ENCODE data around the gene SGCD. TPM values are rescaled to one million over a fixed set of nuclear protein-coding genes. Genes with fewer than 3 reads are reported as not detected.

SGCD gene
- total RNA-seq, 1 experiment from 2014 or later = not detected

DNA sequence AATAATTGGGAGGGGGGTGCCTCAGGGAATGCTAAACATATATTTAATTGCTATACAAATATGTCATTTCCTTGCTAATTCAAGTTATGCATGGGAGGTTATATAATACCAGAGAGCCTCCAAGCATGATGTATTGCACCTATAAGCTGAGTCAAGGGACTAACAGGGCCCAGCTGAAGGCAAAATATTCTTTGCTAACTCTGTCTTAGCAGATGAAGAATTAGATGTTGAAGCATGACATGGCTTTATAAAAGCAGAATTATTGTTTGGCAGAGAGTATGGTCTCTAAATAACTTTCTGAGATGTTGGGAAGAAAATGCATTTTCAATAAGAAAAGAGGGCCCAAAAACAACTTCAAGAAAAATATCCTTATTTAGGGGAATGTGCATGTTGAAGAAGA is 60.4 kb downstream of the SGCD start:
- POLR2A ChIA-PET = no interaction called here
- ATAC-seq = no peak
- H3K9me3 ChIP-seq (ENCODE audit: control insufficient read depth, insufficient read depth, low read depth, low read length) = no peaks in the 10 kb centered on the region
- H3K27ac ChIP-seq (ENCODE audit: low read length) = no peak overlapping the region
- TF ChIP-seq TCF7L2 (IDR thresholded peaks at IDR 0.05; ENCODE audit: low read depth, low read length) (no peak), SIN3A (IDR thresholded peaks at IDR 0.05; ENCODE audit: borderline replicate concordance, insufficient read depth, low read depth, low read length) (no peak), POLR2AphosphoS5 (IDR thresholded peaks at IDR 0.05; ENCODE audit: low read depth, low read length) (no peak)
- TF ChIP-seq, protein P1, sequence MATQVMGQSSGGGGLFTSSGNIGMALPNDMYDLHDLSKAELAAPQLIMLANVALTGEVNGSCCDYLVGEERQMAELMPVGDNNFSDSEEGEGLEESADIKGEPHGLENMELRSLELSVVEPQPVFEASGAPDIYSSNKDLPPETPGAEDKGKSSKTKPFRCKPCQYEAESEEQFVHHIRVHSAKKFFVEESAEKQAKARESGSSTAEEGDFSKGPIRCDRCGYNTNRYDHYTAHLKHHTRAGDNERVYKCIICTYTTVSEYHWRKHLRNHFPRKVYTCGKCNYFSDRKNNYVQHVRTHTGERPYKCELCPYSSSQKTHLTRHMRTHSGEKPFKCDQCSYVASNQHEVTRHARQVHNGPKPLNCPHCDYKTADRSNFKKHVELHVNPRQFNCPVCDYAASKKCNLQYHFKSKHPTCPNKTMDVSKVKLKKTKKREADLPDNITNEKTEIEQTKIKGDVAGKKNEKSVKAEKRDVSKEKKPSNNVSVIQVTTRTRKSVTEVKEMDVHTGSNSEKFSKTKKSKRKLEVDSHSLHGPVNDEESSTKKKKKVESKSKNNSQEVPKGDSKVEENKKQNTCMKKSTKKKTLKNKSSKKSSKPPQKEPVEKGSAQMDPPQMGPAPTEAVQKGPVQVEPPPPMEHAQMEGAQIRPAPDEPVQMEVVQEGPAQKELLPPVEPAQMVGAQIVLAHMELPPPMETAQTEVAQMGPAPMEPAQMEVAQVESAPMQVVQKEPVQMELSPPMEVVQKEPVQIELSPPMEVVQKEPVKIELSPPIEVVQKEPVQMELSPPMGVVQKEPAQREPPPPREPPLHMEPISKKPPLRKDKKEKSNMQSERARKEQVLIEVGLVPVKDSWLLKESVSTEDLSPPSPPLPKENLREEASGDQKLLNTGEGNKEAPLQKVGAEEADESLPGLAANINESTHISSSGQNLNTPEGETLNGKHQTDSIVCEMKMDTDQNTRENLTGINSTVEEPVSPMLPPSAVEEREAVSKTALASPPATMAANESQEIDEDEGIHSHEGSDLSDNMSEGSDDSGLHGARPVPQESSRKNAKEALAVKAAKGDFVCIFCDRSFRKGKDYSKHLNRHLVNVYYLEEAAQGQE (IDR thresholded peaks at IDR 0.05; ENCODE audit: insufficient read depth in 1 of 2, low read depth in 2 of 2, low read length in 1 of 2) = no peak
- TF ChIP-seq, protein P2, sequence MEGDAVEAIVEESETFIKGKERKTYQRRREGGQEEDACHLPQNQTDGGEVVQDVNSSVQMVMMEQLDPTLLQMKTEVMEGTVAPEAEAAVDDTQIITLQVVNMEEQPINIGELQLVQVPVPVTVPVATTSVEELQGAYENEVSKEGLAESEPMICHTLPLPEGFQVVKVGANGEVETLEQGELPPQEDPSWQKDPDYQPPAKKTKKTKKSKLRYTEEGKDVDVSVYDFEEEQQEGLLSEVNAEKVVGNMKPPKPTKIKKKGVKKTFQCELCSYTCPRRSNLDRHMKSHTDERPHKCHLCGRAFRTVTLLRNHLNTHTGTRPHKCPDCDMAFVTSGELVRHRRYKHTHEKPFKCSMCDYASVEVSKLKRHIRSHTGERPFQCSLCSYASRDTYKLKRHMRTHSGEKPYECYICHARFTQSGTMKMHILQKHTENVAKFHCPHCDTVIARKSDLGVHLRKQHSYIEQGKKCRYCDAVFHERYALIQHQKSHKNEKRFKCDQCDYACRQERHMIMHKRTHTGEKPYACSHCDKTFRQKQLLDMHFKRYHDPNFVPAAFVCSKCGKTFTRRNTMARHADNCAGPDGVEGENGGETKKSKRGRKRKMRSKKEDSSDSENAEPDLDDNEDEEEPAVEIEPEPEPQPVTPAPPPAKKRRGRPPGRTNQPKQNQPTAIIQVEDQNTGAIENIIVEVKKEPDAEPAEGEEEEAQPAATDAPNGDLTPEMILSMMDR (IDR thresholded peaks at IDR 0.05) = no peak
- no peaks in the 10 kb centered on the region for H3K4me1 ChIP-seq (ENCODE audit: control insufficient read depth, insufficient read depth, low read length)
- no peak for DNase-seq (ENCODE audit: low read depth, low spot score)
- CTCF ChIA-PET = no interaction called here
- no TSS peak for BruUV-seq (replicated peaks)
- in situ Hi-C loops (cut with HindIII; ENCODE audit: low pct_unique_long_range_greater_than_20kb, low sequenced_read_pairs) = no loop called here
- no peaks in the 10 kb centered on the region for H3K27me3 ChIP-seq (ENCODE audit: control insufficient read depth, insufficient read depth, low read length)
- intact Hi-C loops (cut with micrococcal nuclease; ENCODE audit: unreplicated experiment) = no loop called here
- H3K4me3 ChIP-seq (ENCODE audit: low read depth in 2 of 2, low read length in 2 of 2) = no peak overlapping the region
- H3K36me3 ChIP-seq (ENCODE audit: control insufficient read depth, insufficient read depth, low read length) = no peaks in the 10 kb centered on the region

DNA sequence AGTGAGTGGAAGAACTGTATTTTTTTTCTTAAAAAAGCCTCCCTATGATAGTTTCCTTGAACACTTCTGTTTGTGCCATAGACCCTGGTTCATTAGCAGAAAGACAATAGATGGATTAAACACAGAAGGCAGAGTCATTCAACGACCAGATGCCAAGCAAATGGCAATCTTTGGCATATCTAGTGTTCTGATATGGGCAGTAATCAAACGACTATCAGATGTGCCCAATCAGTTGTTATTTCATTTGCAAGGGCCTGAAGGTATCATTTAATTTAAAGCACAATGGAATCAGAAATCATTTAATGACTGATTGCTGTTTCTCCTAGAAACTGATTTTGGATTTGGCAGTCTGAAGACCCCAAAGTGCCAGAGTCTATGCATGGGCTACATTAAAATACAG is 61.3 kb downstream of the SGCD start:
- no peak for ATAC-seq
- no TSS peak for BruUV-seq (replicated peaks)
- ChIA-PET CTCF (no interaction called here), POLR2A (no interaction called here)
- no peaks in the 10 kb centered on the region for H3K9me3 ChIP-seq (ENCODE audit: control insufficient read depth, insufficient read depth, low read depth, low read length)
- no peak overlapping the region for H3K4me3 ChIP-seq (ENCODE audit: low read depth in 2 of 2, low read length in 2 of 2)
- no peaks in the 10 kb centered on the region for H3K27me3 ChIP-seq (ENCODE audit: control insufficient read depth, insufficient read depth, low read length)
- H3K27ac ChIP-seq (ENCODE audit: low read length) = no peak overlapping the region
- no peaks in the 10 kb centered on the region for H3K36me3 ChIP-seq (ENCODE audit: control insufficient read depth, insufficient read depth, low read length)
- intact Hi-C loops (cut with micrococcal nuclease; ENCODE audit: unreplicated experiment) = no loop called here
- no peak for DNase-seq (ENCODE audit: low read depth, low spot score)
- TF ChIP-seq, protein P1 (IDR thresholded peaks at IDR 0.05; ENCODE audit: insufficient read depth in 1 of 2, low read depth in 2 of 2, low read length in 1 of 2) = no peak
- TF ChIP-seq, protein P2 (IDR thresholded peaks at IDR 0.05) = no peak
- TF ChIP-seq SIN3A (IDR thresholded peaks at IDR 0.05; ENCODE audit: borderline replicate concordance, insufficient read depth, low read depth, low read length) (no peak), TCF7L2 (IDR thresholded peaks at IDR 0.05; ENCODE audit: low read depth, low read length) (no peak), POLR2AphosphoS5 (IDR thresholded peaks at IDR 0.05; ENCODE audit: low read depth, low read length) (no peak)
- H3K4me1 ChIP-seq (ENCODE audit: control insufficient read depth, insufficient read depth, low read length) = no peaks in the 10 kb centered on the region
- in situ Hi-C loops (cut with HindIII; ENCODE audit: low pct_unique_long_range_greater_than_20kb, low sequenced_read_pairs) = no loop called here

Measured in Panc1 (cell line).